ENCODE results near the gene ALS2CL. TPM values are rescaled to one million over a fixed set of nuclear protein-coding genes. Genes with fewer than 3 reads are reported as not detected.
"Not testable (repeated sequence)": the region's sequence is repeated elsewhere in the genome, so short reads cannot be mapped to it uniquely, and the experiment has no call there.

Gene ALS2CL
- total RNA-seq, 1 donor from 2014 or later, result 32.5 TPM

- peak; percentile 71 for DNase-seq (ENCODE audit: low spot score)
- intact Hi-C loops (cut with DNase I), result loop anchor here (2.0 to 10.0 kb wide), 2 partner anchors 190 to 288 kb away; no protein-coding TSS in a partner anchor
Observed at GRCh38 chr3:46706771-46707582, 13.5 kb upstream of the ALS2CL start.

- peak; percentile 73 for DNase-seq (ENCODE audit: low spot score)
Observed at GRCh38 chr3:46705751-46706552, 12.5 kb upstream of the ALS2CL start.

GRCh38 chr3:46705022-46705530, 11.6 kb upstream of the ALS2CL start:
- no peak for DNase-seq (ENCODE audit: low spot score)
- intact Hi-C loops (cut with DNase I), result loop anchor here (1.0 to 10.0 kb wide), 2 partner anchors 204 to 290 kb away; no protein-coding TSS in a partner anchor

More at GRCh38 chr3:46705751-46706552, 12.5 kb upstream of the ALS2CL start:
- intact Hi-C loops (cut with DNase I), result loop anchor here (1.0 to 10.0 kb wide), 3 partner anchors 191 to 289 kb away; no protein-coding TSS in a partner anchor

- intact Hi-C loops (cut with DNase I), result loop anchor here (10.0 kb wide), 1 partner anchor 290 kb away; no protein-coding TSS in a partner anchor
- DNase-seq (ENCODE audit: low spot score), result not testable (repeated sequence)
Observed at GRCh38 chr3:46704346-46704745, 10.9 kb upstream of the ALS2CL start.

GRCh38 chr3:46703013-46703520, 9.6 kb upstream of the ALS2CL start:
- intact Hi-C loops (cut with DNase I), result loop anchor here (10.0 kb wide), 1 partner anchor 292 kb away; no protein-coding TSS in a partner anchor
- no peak for DNase-seq (ENCODE audit: low spot score)

- intact Hi-C loops (cut with DNase I), result loop anchor here (10.0 kb wide), 1 partner anchor 292 kb away; no protein-coding TSS in a partner anchor
- DNase-seq (ENCODE audit: low spot score), result no peak
Observed at GRCh38 chr3:46702246-46703012, 8.9 kb upstream of the ALS2CL start.

GRCh38 chr3:46701181-46701939, 7.9 kb upstream of the ALS2CL start, which contains the start of gene TMIE:
TSS of gene TMIE (plus strand) at chr3:46701392. CDS start at chr3:46701488, 96 bp downstream.
- intact Hi-C loops (cut with DNase I), result loop anchor here (10.0 kb wide), 1 partner anchor 293 kb away; no protein-coding TSS in a partner anchor
- DNase-seq (ENCODE audit: low spot score), result no peak

- intact Hi-C loops (cut with DNase I), result loop anchor here (10.0 kb wide), 1 partner anchor 294 kb away; no protein-coding TSS in a partner anchor
- no peak for DNase-seq (ENCODE audit: low spot score)
Observed at GRCh38 chr3:46700772-46701171, 7.3 kb upstream of the ALS2CL start.

- DNase-seq (ENCODE audit: low spot score), result no peak
- intact Hi-C loops (cut with DNase I), result loop anchor here (10.0 kb wide), 1 partner anchor 295 kb away; no protein-coding TSS in a partner anchor
Observed at GRCh38 chr3:46699676-46700523, 6.4 kb upstream of the ALS2CL start.

- intact Hi-C loops (cut with DNase I), result loop anchor here (2.0 kb wide), 2 partner anchors 29 to 129 kb away; partner anchors contain the start of gene LRRC2
- peak; percentile 91 for DNase-seq (ENCODE audit: low spot score)
Observed at GRCh38 chr3:46695962-46696894, 2.7 kb upstream of the ALS2CL start.

- DNase-seq (ENCODE audit: low spot score), result peak; percentile 89
- intact Hi-C loops (cut with DNase I), result loop anchor here (2.0 kb wide), 1 partner anchor 29 kb away; no protein-coding TSS in a partner anchor
Observed at GRCh38 chr3:46695177-46695961, 1.9 kb upstream of the ALS2CL start.

GRCh38 chr3:46694520-46694919, 1.0 kb upstream of the ALS2CL start:
- no peak for DNase-seq (ENCODE audit: low spot score)

GRCh38 chr3:46693892-46694226, 380 bp upstream of the ALS2CL start:
- intact Hi-C loops (cut with DNase I), result loop anchor here (2.0 to 5.0 kb wide), 2 partner anchors 27 to 168 kb away; partner anchors contain the start of gene MYL3
- no peak for DNase-seq (ENCODE audit: low spot score)

More at GRCh38 chr3:46694520-46694919, 1.0 kb upstream of the ALS2CL start:
- intact Hi-C loops (cut with DNase I), result loop anchor here (2.0 to 5.0 kb wide), 2 partner anchors 28 to 168 kb away; partner anchors contain the start of gene MYL3

GRCh38 chr3:46692566-46692990, 901 bp downstream of the ALS2CL start:
- intact Hi-C loops (cut with DNase I), result loop anchor here (5.0 kb wide), 1 partner anchor 170 kb away; the partner anchor contains the start of gene MYL3
- DNase-seq (ENCODE audit: low spot score), result no peak

GRCh38 chr3:46690798-46691197, 2.7 kb downstream of the ALS2CL start:
- intact Hi-C loops (cut with DNase I), result loop anchor here (5.0 kb wide), 1 partner anchor 172 kb away; the partner anchor contains the start of gene MYL3
- peak; percentile 90 for DNase-seq (ENCODE audit: low spot score)

All from cardiac septum (tissue), 1 donor.